HEK293 (cell line): ENCODE results near the gene GLIS1.

Experiments used
- CTCF ChIP-seq: fragments of 450-650 bp; formaldehyde crosslinking; IDR thresholded peaks from 2 replicates; pipeline ENCODE4 v1.5.1; 2016; ENCODE audit warnings: missing biosample characterization, missing genetic modification characterization
- TCF7L2 ChIP-seq: IDR thresholded peaks from 2 replicates; pipeline ENCODE4 v1.6.1; 2011; ENCODE audit warnings: low read depth, mild to moderate bottlenecking, inconsistent platforms, low read length, moderate library complexity, borderline replicate concordance
- ZNF174 ChIP-seq: fragments of 450-650 bp; formaldehyde crosslinking; IDR thresholded peaks from 2 replicates; pipeline ENCODE4 v1.5.0; 2017; ENCODE audit warnings: missing biosample characterization, mild to moderate bottlenecking, missing genetic modification characterization

GRCh38 chr1:53567450-53567849, 171.5 kb downstream of the GLIS1 start:
- no peak for TF ChIP-seq CTCF
- no peak for TF ChIP-seq TCF7L2
- TF ChIP-seq ZNF174, result no peak
